ENCODE data around the gene SNRPA.
"Not testable (repeated sequence)": the region's sequence is repeated elsewhere in the genome, so short reads cannot be mapped to it uniquely, and the experiment has no call there.

Gene SNRPA

GRCh38 chr19:40802300-40803169 lies 51.5 kb downstream of the SNRPA start:
- no peak for DNase-seq

- no peak for DNase-seq
Observed at GRCh38 chr19:40803170-40803856, 52.3 kb downstream of the SNRPA start.

GRCh38 chr19:40803857-40804782 lies 53.1 kb downstream of the SNRPA start:
- DNase-seq: no peak

GRCh38 chr19:40804783-40805242 lies 53.8 kb downstream of the SNRPA start:
- DNase-seq: no peak

- no peak for DNase-seq
Observed at GRCh38 chr19:40805258-40805868, 54.4 kb downstream of the SNRPA start.

DNA sequence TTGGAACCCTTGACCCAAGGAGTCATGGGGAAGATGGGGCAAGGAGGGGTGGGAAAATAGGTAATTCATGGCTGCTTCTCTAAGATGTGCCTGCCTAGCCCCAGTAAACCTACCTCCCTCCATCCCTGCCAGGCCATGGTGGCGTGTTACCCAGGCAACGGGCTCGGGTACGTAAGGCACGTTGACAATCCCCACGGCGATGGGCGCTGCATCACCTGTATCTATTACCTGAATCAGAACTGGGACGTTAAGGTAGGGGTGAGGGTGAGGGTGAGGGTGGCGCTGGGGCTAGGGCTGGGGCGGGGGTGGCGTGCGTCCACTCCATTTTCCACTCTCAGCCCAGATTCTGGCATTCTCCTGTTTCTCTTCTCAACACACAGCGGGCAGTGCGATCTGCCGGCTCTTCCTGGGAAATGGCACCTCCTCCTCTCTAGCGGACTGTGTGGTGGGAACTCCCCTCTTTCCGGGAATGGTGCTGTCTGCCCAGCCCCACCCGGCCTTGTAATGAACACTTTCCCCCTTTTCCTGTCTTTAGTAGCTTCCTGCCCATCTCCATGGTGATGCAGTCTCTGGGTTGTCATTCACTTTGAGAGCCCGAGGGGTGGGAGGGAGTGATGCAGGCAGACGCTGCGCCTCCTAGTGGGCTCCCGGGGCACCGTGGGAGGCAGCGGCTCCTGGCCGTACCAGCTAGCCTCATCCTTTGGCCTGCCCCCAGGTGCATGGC lies 55.6 kb downstream of the SNRPA start:
- peak; percentile 93 for DNase-seq

DNA sequence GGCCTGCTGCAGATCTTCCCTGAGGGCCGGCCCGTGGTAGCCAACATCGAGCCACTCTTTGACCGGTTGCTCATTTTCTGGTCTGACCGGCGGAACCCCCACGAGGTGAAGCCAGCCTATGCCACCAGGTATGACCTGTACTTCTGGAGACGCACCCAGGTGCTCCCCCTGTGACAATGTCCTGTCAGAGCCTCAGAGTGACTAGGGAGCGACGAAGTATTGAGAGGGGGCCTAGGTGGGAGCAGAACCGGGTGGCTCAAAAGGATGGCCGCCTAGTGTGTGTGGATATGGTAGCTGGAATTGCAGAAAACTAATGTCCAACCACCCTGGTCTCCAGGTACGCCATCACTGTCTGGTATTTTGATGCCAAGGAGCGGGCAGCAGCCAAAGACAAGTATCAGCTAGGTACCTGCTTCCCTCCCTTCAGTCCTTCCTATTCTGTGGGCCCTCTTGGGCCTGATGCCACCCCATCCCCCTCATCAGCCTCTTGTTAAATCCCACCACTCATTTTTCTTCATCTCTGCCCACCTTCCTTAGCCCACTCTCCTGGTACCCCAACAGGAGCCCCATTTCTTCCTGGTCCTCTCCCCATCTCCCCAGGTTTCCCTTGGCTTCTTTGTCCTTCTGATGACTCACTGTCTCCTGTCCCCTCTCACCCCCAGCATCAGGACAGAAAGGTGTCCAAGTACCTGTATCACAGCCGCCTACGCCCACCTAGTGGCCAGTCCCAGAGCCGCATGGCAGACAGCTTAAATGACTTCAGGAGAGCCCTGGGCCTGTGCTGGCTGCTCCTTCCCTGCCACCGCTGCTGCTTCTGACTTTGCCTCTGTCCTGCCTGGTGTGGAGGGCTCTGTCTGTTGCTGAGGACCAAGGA lies 56.4 kb downstream of the SNRPA start:
- DNase-seq: peak; percentile 32

GRCh38 chr19:40808021-40808325 lies 57.0 kb downstream of the SNRPA start:
- DNase-seq: no peak

DNA sequence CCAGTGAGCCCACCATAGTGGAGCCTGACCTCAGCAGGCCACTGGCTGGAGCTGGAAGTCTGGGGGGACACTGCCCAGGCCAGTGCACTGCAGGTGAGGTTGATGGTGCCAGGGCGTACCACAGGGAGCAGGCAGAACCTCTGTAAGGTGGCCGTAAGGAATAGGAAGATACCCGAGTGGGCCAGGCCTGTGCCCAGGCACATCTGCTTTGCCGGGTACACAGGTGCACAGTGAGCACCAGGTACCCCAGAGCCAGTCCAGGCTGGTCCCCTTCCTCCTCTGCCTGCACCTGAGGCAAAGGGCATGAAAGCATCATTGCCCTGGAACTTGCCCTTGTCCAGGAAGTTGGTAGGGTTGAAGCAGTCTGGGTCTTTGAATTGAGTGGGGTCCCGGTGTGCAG lies 57.5 kb downstream of the SNRPA start:
- DNase-seq: no peak

DNA sequence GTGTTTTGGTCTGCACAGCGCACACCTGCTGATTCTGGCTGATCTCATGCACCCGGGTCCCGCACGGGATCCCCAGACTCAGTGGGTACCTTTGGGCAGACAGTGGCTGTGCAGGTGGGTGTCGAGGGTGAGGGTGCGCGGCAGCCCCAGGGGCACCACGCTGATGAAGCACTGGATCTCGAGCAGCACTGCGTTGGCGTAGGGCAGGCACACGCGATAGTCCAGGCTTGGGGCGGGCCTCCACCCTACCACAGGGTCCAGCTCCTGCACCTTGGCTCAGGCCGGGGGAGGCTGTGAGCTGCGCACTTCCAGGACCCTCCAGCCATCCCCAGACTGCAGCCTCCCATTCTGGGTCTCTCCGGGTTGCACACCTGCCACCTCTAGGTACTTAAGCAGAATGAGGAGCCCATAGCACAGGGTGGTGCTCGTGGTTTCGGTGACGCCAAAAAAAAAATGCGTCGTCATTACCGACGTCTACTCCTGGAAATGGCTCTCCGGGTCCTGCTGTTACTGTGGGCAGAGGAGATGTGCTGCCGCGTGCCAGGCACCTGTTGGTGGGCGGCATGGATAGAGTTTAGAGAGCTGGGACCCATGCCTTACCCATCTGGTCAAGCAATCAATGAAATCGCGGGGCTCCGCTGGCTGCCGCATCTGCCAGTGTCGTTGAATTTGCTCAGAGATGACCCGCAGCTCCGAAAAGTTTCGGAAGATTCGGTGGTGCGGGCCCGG lies 58.5 kb downstream of the SNRPA start:
- DNase-seq: no peak

GRCh38 chr19:40810160-40810559 lies 59.2 kb downstream of the SNRPA start:
- DNase-seq: no peak

- DNase-seq: peak; percentile 89
Observed at GRCh38 chr19:40810649-40811408, 59.8 kb downstream of the SNRPA start.

GRCh38 chr19:40811478-40812341 lies 60.7 kb downstream of the SNRPA start:
- peak; percentile 61 for DNase-seq

DNA sequence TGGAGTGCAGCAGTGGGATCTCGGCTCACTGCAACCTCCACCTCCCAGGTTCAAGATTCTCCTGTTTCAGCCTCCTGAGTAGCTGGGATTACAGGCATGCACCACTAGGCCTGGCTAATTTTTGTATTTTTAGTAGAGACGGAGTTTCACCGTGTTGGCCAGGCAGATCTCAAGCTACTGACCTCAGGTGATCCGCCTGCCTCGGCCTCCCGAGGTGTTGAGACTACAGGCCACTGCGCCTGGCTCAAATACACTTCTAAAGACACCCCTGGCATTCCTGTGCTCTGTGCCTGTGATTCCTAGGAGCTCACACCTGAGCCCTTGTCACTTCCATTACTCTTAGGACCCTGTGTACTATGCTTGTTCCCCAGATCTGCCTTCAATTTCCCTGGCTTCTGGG lies 61.6 kb downstream of the SNRPA start:
- DNase-seq: not testable (repeated sequence)

- DNase-seq: peak; percentile 63
Observed at GRCh38 chr19:40813182-40813581, 62.2 kb downstream of the SNRPA start.

Measured in right hindlimb (tissue), 1 donor.